H9 (cell line): Measurements from ENCODE around the gene CCNO. TPM values are rescaled to one million over a fixed set of nuclear protein-coding genes. Genes with fewer than 3 reads are reported as not detected.

Experiments
- DNase-seq: peaks from one replicate; pipeline ENCODE4 v3.0.0-alpha.2; 2017
- H2AFZ ChIP-seq: one replicate; pipeline ENCODE4 v1.6.1; 2013; ENCODE audit warnings: mild to moderate bottlenecking, low read length, control low read depth, moderate library complexity
- H2AK5ac ChIP-seq: 2 replicates; pipeline ENCODE4 v1.6.1; 2013; ENCODE audit warnings: low read length, control low read depth, mixed read lengths; ENCODE audit not compliant: insufficient read length
- H2BK120ac ChIP-seq: one replicate; pipeline ENCODE4 v1.6.1; 2013; ENCODE audit warnings: low read depth, mild to moderate bottlenecking, low read length, control low read depth, inconsistent platforms; ENCODE audit not compliant: poor library complexity, severe bottlenecking
- H2BK12ac ChIP-seq: 2 replicates; pipeline ENCODE4 v1.6.1; 2013; ENCODE audit warnings: low read length, control low read depth, mixed read lengths, low read depth; ENCODE audit not compliant: insufficient read length
- H2BK15ac ChIP-seq: 2 replicates; pipeline ENCODE4 v1.6.1; 2013; ENCODE audit warnings: low read depth, low read length, control low read depth
- H2BK20ac ChIP-seq: one replicate; pipeline ENCODE4 v1.6.1; 2013; ENCODE audit warnings: low read depth, mild to moderate bottlenecking, low read length, control low read depth, inconsistent platforms; ENCODE audit not compliant: poor library complexity, severe bottlenecking
- H2BK5ac ChIP-seq: 2 replicates; pipeline ENCODE4 v1.6.1; 2013; ENCODE audit warnings: low read length, control low read depth, mixed read lengths; ENCODE audit not compliant: insufficient read length
- H3K14ac ChIP-seq: 2 replicates; pipeline ENCODE4 v1.6.1; 2013; ENCODE audit warnings: low read length, control low read depth; ENCODE audit not compliant: insufficient read depth
- H3K18ac ChIP-seq: 2 replicates; pipeline ENCODE4 v1.6.1; 2013; ENCODE audit warnings: low read depth, mild to moderate bottlenecking, mixed read lengths, low read length, control low read depth; ENCODE audit not compliant: insufficient read length
- H3K23ac ChIP-seq: 2 replicates; pipeline ENCODE4 v1.6.1; 2013; ENCODE audit warnings: low read length, control low read depth, mixed read lengths, low read depth; ENCODE audit not compliant: insufficient read length
- H3K23me2 ChIP-seq: 2 replicates; pipeline ENCODE4 v1.6.1; 2013; ENCODE audit warnings: low read depth, mild to moderate bottlenecking, mixed read lengths, low read length, control low read depth; ENCODE audit not compliant: insufficient read length, poor library complexity, severe bottlenecking
- H3K27ac ChIP-seq: 2 replicates; pipeline ENCODE4 v1.5.1; 2013; ENCODE audit warnings: low read length, control low read depth, mixed read lengths, low read depth; ENCODE audit not compliant: insufficient read length
- H3K27me3 ChIP-seq: 2 replicates; pipeline ENCODE4 v1.6.1; 2013; ENCODE audit warnings: low read length, control low read depth, inconsistent platforms; ENCODE audit not compliant: insufficient read depth
- H3K4ac ChIP-seq: 2 replicates; pipeline ENCODE4 v1.6.1; 2013; ENCODE audit warnings: low read depth, mild to moderate bottlenecking, control low read depth, inconsistent platforms, low read length, moderate library complexity
- H3K4me1 ChIP-seq: 2 replicates; pipeline ENCODE4 v1.6.1; 2013; ENCODE audit warnings: low read length, control low read depth, inconsistent platforms; ENCODE audit not compliant: insufficient read depth
- H3K4me2 ChIP-seq: 2 replicates; pipeline ENCODE4 v1.6.1; 2013; ENCODE audit warnings: low read length, control low read depth, mixed read lengths; ENCODE audit not compliant: insufficient read length, insufficient read depth
- H3K56ac ChIP-seq: 2 replicates; pipeline ENCODE4 v1.6.1; 2013; ENCODE audit warnings: low read depth, mild to moderate bottlenecking, mixed read lengths, low read length, control low read depth; ENCODE audit not compliant: insufficient read length
- H3K79me1 ChIP-seq: 2 replicates; pipeline ENCODE4 v1.6.1; 2013; ENCODE audit warnings: low read depth, mild to moderate bottlenecking, moderate library complexity, low read length, control low read depth, inconsistent platforms; ENCODE audit not compliant: insufficient read depth, poor library complexity, severe bottlenecking
- H3K79me2 ChIP-seq: 2 replicates; pipeline ENCODE4 v1.6.1; 2013; ENCODE audit warnings: low read length, control low read depth, inconsistent platforms; ENCODE audit not compliant: insufficient read depth
- H3K9ac ChIP-seq: 2 replicates; pipeline ENCODE4 v1.6.1; 2013; ENCODE audit warnings: low read length, control low read depth, mixed read lengths; ENCODE audit not compliant: insufficient read length; ENCODE audit errors: extremely low read depth
- H3K9me3 ChIP-seq: one replicate; pipeline ENCODE4 v1.6.1; 2013; ENCODE audit warnings: low read depth, low read length, inconsistent platforms; ENCODE audit not compliant: control insufficient read depth
- H3T11ph ChIP-seq: one replicate; pipeline ENCODE4 v1.6.1; 2013; ENCODE audit warnings: mild to moderate bottlenecking, low read length, control low read depth, inconsistent platforms
- H4K20me1 ChIP-seq: one replicate; pipeline ENCODE4 v1.6.1; 2013; ENCODE audit not compliant: control insufficient read depth, insufficient read length, insufficient read depth
- H4K5ac ChIP-seq: 2 replicates; pipeline ENCODE4 v1.6.1; 2013; ENCODE audit warnings: low read depth, mild to moderate bottlenecking, mixed read lengths, low read length, control low read depth; ENCODE audit not compliant: insufficient read length
- H4K8ac ChIP-seq: replicated peaks from 2 replicates; pipeline ENCODE4 v1.6.1; 2013; ENCODE audit warnings: low read length, control low read depth, mixed read lengths, low read depth; ENCODE audit not compliant: insufficient read length
- H4K91ac ChIP-seq: 2 replicates; pipeline ENCODE4 v1.6.1; 2013; ENCODE audit warnings: low read depth, mild to moderate bottlenecking, moderate library complexity, mixed read lengths, low read length, control low read depth; ENCODE audit not compliant: insufficient read length
- H3K27ac Mint-ChIP-seq, 3 experiments: 2 replicates in 2 of 3; 3 replicates in 1 of 3; pipeline ENCODE4 v1.8.0; 2020 to 2021; ENCODE audit warnings: mixed read lengths in 3 of 3, mild to moderate bottlenecking in 1 of 3, moderate library complexity in 1 of 3
- H3K27me3 Mint-ChIP-seq: 2 replicates; pipeline ENCODE4 v1.8.0; 2021; ENCODE audit warnings: low read depth, mild to moderate bottlenecking, moderate library complexity, mixed read lengths
- H3K36me3 Mint-ChIP-seq, 3 experiments: 2 replicates in 2 of 3; 3 replicates in 1 of 3; pipeline ENCODE4 v1.8.0; 2020 to 2021; ENCODE audit warnings: low read depth in 3 of 3, mixed read lengths in 3 of 3; ENCODE audit not compliant: insufficient read depth in 1 of 3
- H3K4me1 Mint-ChIP-seq, 2 experiments: 2 replicates each; pipeline ENCODE4 v1.8.0; 2020; ENCODE audit warnings: mixed read lengths in 2 of 2
- H3K4me3 Mint-ChIP-seq, 2 experiments: 2 replicates in 1 of 2; 3 replicates in 1 of 2; pipeline ENCODE4 v1.8.0; 2020 to 2021; ENCODE audit warnings: mild to moderate bottlenecking in 2 of 2, mixed read lengths in 2 of 2, moderate library complexity in 1 of 2
- H3K9me3 Mint-ChIP-seq, 2 experiments: 2 replicates in 1 of 2; 3 replicates in 1 of 2; pipeline ENCODE4 v1.8.0; 2020; ENCODE audit warnings: mild to moderate bottlenecking in 2 of 2, mixed read lengths in 2 of 2, moderate library complexity in 1 of 2
- CTCF ChIP-seq: fragments of 200-600 bp; sonication (generic); conservative IDR thresholded peaks from 3 replicates; pipeline ENCODE4 v1.8.0; 2021; ENCODE audit warnings: antibody characterized with exemption, mild to moderate bottlenecking
- WGBS: extraction: QIAGEN DNeasy Blood & Tissue Kit; methylation state at CpG from one replicate; pipeline ENCODE4 v1.1.7; 2013; ENCODE audit warnings: missing lambda C conversion rate, low lambda C conversion rate, mixed read lengths; ENCODE audit not compliant: insufficient read length; ENCODE audit errors: extremely low coverage; 5-methylcytosine and 5-hydroxymethylcytosine counted together
- total RNA-seq: library from RNA; stranded (reverse); gene quantifications from 2 replicates; pipeline ENCODE4 v1.2.1, GENCODE V29; 2021

The CCNO gene
- total RNA-seq, 1 experiment from 2014 or later = 0.24 TPM

GRCh38 chr5:55220433-55221185 lies 12.8 kb downstream of the CCNO start:
- Mint-ChIP-seq H3K9me3 (peaks cover 2 to 13% of the 10 kb centered on the region in 2 experiments; a peak in 3 of 5 replicates), H3K36me3 (no peaks in the 10 kb centered on the region; a peak in 1 of 7 replicates), H3K4me1 (peaks cover 22 to 29% of the 10 kb centered on the region in 2 experiments), H3K27me3 (peaks cover 87% of the 10 kb centered on the region), H3K27ac (no peak overlapping the region), H3K4me3 (peak overlapping the region; percentile 82 to 85)
- Histone ChIP-seq H2BK12ac (no peak overlapping the region), H3K18ac (no peak overlapping the region), H3K9ac (no peak overlapping the region), H3K27me3 (peaks cover 55% of the 10 kb centered on the region), H2AK5ac (no peak overlapping the region), H2AFZ (no peak overlapping the region), H4K5ac (no peak overlapping the region), H4K8ac (no peak overlapping the region), H3K9me3 (no peaks in the 10 kb centered on the region), H3K79me2 (no peaks in the 10 kb centered on the region), H2BK120ac (no peak overlapping the region), H3K27ac (no peak overlapping the region), H3K23me2 (no peaks in the 10 kb centered on the region), H3K4me2 (peak overlapping the region; percentile 59), H3T11ph (no peak overlapping the region), H4K20me1 (no peaks in the 10 kb centered on the region), H3K56ac (no peak overlapping the region), H3K79me1 (no peaks in the 10 kb centered on the region), H3K14ac (no peak overlapping the region), H3K23ac (no peak overlapping the region), H2BK15ac (no peak overlapping the region), H4K91ac (no peak overlapping the region), H2BK20ac (no peak overlapping the region), H3K4me1 (no peaks in the 10 kb centered on the region), H2BK5ac (no peak overlapping the region), H3K4ac (no peak overlapping the region)
- peak; percentile 82 for DNase-seq
- peak; percentile 61 for TF ChIP-seq CTCF
- no CpG with 5 or more reads among the region's 62 CpGs for WGBS
